ENCODE measurements around the gene TTYH3. TPM values are rescaled to one million over a fixed set of nuclear protein-coding genes. Genes with fewer than 3 reads are reported as not detected.

Gene TTYH3
- total and polyA plus RNA-seq, 2 of the 13 experiments (the other 11 are each of a cell fraction or from before 2014, with no cell fraction given): 26.3 to 50.0 TPM

DNA sequence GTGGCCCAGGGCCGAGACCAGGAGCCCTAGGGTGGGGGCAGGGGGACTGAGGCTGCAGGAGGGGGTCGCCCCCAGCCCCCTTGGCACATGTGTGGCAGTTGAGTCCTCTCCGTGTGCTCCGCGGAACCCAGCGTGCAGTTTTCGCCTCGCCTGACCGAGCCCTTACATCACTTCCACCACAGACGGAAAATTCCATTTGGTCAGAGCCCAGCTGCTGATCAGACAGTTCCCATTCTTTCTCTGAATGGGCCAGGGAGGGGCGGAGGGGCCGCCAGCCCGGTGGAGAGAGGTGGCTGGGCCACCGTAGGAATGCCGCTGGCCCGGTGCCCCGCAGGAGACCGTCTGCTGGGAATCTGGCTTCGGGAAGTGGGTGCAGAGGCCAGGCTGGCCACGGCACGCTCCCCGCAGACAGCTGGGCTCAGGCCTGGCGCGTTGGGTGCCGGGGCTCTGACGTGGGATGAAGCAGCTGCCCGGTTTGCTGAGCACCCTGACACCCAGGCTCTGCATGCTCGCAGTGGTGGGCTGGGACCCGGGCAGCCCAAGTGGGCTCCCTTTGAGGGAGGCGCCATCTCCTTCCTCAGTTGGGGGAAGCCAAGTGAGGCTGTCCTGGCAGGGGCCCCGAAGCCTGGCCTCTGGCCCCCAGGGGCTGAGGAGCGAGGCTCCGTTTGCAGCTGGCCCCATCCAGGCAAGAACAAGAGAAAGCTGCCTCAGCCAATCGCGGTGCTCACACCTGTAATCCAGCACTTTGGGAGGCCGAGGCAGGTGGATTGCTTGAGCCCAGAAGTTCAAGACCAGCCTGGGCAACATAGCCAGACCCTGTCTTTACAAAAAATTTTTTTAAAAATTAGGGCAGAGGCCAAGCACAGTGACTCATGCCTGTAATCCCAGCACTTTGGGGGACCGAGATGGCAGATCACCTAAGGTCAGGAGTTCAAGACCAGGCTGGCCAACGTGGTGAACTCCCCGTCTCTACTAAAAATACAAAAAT is 9.9 kb downstream of the TTYH3 start (continued):
- TF ChIP-seq MTF1 (CRISPR knock-in tag; IDR thresholded peaks at IDR 0.05) (no peak), RFXAP (CRISPR knock-in tag; IDR thresholded peaks at IDR 0.05; ENCODE audit: borderline replicate concordance) (no peak; the same call in 1 of the 2 replicates), ZNF234 (CRISPR knock-in tag; conservative IDR thresholded peaks at IDR 0.05) (no peak), ZNF333 (CRISPR knock-in tag; IDR thresholded peaks at IDR 0.05; ENCODE audit: borderline replicate concordance) (0 out of 2 replicates have a peak, but pooled peaks have one; percentile 40), ZNF678 (CRISPR knock-in tag; IDR thresholded peaks at IDR 0.05) (no peak), HNRNPH1 (optimal IDR thresholded peaks at IDR 0.05; ENCODE audit: low read depth, low read length) (no peak), ZNF749 (CRISPR knock-in tag; IDR thresholded peaks at IDR 0.05; ENCODE audit: borderline replicate concordance) (no peak), ZNF30 (CRISPR knock-in tag; IDR thresholded peaks at IDR 0.05) (no peak), ZNF251 (CRISPR knock-in tag; IDR thresholded peaks at IDR 0.05) (no peak), ZBTB21 (CRISPR knock-in tag; IDR thresholded peaks at IDR 0.05) (peak; percentile 85), MZF1 (CRISPR knock-in tag; IDR thresholded peaks at IDR 0.05; ENCODE audit: borderline replicate concordance) (0 out of 2 replicates have a peak, but pooled peaks have one; percentile 31), SRSF9 (IDR thresholded peaks at IDR 0.05; ENCODE audit: borderline replicate concordance, insufficient read depth, low read depth, low read length, poor library complexity, severe bottlenecking) (no peak)
- TF ChIP-seq, protein P1, sequence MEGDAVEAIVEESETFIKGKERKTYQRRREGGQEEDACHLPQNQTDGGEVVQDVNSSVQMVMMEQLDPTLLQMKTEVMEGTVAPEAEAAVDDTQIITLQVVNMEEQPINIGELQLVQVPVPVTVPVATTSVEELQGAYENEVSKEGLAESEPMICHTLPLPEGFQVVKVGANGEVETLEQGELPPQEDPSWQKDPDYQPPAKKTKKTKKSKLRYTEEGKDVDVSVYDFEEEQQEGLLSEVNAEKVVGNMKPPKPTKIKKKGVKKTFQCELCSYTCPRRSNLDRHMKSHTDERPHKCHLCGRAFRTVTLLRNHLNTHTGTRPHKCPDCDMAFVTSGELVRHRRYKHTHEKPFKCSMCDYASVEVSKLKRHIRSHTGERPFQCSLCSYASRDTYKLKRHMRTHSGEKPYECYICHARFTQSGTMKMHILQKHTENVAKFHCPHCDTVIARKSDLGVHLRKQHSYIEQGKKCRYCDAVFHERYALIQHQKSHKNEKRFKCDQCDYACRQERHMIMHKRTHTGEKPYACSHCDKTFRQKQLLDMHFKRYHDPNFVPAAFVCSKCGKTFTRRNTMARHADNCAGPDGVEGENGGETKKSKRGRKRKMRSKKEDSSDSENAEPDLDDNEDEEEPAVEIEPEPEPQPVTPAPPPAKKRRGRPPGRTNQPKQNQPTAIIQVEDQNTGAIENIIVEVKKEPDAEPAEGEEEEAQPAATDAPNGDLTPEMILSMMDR (CRISPR knock-in tag; IDR thresholded peaks at IDR 0.05): 0 out of 2 replicates have a peak, but pooled peaks have one; percentile 9
- TF ChIP-seq, protein P2, sequence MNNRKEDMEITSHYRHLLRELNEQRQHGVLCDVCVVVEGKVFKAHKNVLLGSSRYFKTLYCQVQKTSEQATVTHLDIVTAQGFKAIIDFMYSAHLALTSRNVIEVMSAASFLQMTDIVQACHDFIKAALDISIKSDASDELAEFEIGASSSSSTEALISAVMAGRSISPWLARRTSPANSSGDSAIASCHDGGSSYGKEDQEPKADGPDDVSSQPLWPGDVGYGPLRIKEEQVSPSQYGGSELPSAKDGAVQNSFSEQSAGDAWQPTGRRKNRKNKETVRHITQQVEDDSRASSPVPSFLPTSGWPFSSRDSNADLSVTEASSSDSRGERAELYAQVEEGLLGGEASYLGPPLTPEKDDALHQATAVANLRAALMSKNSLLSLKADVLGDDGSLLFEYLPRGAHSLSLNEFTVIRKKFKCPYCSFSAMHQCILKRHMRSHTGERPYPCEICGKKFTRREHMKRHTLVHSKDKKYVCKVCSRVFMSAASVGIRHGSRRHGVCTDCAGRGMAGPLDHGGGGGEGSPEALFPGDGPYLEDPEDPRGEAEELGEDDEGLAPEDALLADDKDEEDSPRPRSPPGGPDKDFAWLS (CRISPR knock-in tag; IDR thresholded peaks at IDR 0.05; ENCODE audit: borderline replicate concordance): no peak
- TF ChIP-seq, protein P3, sequence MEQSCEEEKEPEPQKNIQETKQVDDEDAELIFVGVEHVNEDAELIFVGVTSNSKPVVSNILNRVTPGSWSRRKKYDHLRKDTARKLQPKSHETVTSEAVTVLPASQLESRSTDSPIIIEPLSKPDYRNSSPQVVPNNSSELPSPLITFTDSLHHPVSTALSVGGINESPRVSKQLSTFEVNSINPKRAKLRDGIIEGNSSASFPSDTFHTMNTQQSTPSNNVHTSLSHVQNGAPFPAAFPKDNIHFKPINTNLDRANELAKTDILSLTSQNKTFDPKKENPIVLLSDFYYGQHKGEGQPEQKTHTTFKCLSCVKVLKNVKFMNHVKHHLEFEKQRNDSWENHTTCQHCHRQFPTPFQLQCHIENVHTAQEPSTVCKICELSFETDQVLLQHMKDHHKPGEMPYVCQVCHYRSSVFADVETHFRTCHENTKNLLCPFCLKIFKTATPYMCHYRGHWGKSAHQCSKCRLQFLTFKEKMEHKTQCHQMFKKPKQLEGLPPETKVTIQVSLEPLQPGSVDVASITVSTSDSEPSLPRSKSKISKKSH (CRISPR knock-in tag; IDR thresholded peaks at IDR 0.05; ENCODE audit: borderline replicate concordance): no peak
- TF ChIP-seq, protein P4, sequence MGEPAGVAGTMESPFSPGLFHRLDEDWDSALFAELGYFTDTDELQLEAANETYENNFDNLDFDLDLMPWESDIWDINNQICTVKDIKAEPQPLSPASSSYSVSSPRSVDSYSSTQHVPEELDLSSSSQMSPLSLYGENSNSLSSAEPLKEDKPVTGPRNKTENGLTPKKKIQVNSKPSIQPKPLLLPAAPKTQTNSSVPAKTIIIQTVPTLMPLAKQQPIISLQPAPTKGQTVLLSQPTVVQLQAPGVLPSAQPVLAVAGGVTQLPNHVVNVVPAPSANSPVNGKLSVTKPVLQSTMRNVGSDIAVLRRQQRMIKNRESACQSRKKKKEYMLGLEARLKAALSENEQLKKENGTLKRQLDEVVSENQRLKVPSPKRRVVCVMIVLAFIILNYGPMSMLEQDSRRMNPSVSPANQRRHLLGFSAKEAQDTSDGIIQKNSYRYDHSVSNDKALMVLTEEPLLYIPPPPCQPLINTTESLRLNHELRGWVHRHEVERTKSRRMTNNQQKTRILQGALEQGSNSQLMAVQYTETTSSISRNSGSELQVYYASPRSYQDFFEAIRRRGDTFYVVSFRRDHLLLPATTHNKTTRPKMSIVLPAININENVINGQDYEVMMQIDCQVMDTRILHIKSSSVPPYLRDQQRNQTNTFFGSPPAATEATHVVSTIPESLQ (CRISPR knock-in tag; conservative IDR thresholded peaks at IDR 0.05): no peak
- TF ChIP-seq, protein P5, sequence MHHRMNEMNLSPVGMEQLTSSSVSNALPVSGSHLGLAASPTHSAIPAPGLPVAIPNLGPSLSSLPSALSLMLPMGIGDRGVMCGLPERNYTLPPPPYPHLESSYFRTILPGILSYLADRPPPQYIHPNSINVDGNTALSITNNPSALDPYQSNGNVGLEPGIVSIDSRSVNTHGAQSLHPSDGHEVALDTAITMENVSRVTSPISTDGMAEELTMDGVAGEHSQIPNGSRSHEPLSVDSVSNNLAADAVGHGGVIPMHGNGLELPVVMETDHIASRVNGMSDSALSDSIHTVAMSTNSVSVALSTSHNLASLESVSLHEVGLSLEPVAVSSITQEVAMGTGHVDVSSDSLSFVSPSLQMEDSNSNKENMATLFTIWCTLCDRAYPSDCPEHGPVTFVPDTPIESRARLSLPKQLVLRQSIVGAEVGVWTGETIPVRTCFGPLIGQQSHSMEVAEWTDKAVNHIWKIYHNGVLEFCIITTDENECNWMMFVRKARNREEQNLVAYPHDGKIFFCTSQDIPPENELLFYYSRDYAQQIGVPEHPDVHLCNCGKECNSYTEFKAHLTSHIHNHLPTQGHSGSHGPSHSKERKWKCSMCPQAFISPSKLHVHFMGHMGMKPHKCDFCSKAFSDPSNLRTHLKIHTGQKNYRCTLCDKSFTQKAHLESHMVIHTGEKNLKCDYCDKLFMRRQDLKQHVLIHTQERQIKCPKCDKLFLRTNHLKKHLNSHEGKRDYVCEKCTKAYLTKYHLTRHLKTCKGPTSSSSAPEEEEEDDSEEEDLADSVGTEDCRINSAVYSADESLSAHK (CRISPR knock-in tag; IDR thresholded peaks at IDR 0.05; ENCODE audit: borderline replicate concordance): no peak

All from HepG2 (cell line).